A549 (cell line): ENCODE results near the gene MCAM.
A peak's percentile ranks its signal among the peaks of the same experiment; 100 is the strongest.

Source experiments
- CEBPB ChIP-seq, 2 experiments: fragments of >200 bp in 1 of 2; sonication (Bioruptor Twin) in 1 of 2; formaldehyde crosslinking in 1 of 2; IDR thresholded peaks; 2 replicates each; pipeline ENCODE4 v1.6.1; 2012 to 2016
- HOXB13 ChIP-seq: fragments of 250-450 bp; sonication (Bioruptor Pico); IDR thresholded peaks from 2 replicates; pipeline ENCODE4 v1.5.0; 2020; ENCODE audit warnings: low read depth, mild to moderate bottlenecking, moderate library complexity
- PBX3 ChIP-seq: IDR thresholded peaks from 2 replicates; pipeline ENCODE4 v1.6.1; 2012
- PHF8 ChIP-seq: fragments of 200-600 bp; sonication (generic); IDR thresholded peaks from 2 replicates; pipeline ENCODE4 v1.6.1; 2016; ENCODE audit warnings: low read depth, mild to moderate bottlenecking, antibody characterized with exemption, moderate library complexity, borderline replicate concordance
- RARB ChIP-seq: fragments of 250-450 bp; sonication (Bioruptor Pico); IDR thresholded peaks from 2 replicates; pipeline ENCODE4 v1.8.0; 2021; ENCODE audit warnings: mild to moderate bottlenecking, moderate library complexity
- REST ChIP-seq: fragments of 200-600 bp; sonication (generic); IDR thresholded peaks from 2 replicates; pipeline ENCODE4 v1.6.1; 2016; ENCODE audit warnings: antibody characterized with exemption, mild to moderate bottlenecking, moderate library complexity
- RFX5 ChIP-seq: fragments of 450-650 bp; IDR thresholded peaks from 2 replicates; pipeline ENCODE4 v1.7.1; 2014; ENCODE audit warnings: antibody characterized with exemption, mild to moderate bottlenecking, moderate library complexity

DNA sequence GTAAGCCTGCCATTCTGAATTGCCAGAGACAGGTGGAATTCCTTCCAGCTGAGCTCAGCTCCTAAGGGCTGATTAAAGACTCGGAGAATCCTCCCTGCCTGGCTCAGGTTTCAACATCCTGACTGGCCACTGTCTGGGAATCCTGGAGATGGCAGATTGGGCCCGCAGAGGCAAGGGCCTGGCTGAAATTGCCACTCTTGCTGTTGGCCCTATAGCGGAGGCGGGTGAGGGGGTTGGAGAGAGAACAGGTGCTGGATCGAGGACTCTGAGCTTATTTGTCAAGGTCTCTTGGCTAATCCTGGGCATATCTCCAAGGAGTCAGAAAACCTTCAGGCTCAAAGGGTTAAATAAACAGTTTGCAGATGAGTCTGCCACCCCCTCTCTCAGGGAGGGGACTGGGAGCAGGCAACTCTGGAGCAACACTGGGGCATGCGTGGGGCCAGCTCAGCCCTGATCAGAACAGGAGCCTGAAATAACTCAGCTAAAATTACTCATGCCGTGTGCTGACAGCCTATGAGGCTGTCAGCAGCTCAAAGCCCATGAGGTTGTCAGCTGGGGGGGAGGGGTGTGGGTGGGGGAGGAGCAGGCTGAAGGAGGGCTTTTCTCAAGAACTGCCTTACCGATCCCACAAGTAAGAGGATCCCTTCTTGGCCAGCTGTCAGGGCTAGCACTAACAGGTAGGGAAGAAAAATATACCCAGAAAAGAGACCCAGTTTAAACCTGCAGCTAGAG, 44.3 kb upstream of the MCAM start:
- TF ChIP-seq REST, result no peak
- TF ChIP-seq PHF8, result no peak
- no peak for TF ChIP-seq RFX5
- peak in 1 of 2 experiments; percentile 23; a peak in 1 of 4 replicates for TF ChIP-seq CEBPB (IDR thresholded peaks at IDR 0.05)
- TF ChIP-seq HOXB13 (CRISPR knock-in tag), result no peak
- TF ChIP-seq PBX3, result no peak
- TF ChIP-seq RARB (CRISPR knock-in tag), result no peak
